NCI-H1092 treated with DMSO at 0.1 percent for 48 hours (cell line): ENCODE measurements around the gene COX4I2.
"Not testable (repeated sequence)": the region's sequence is repeated elsewhere in the genome, so short reads cannot be mapped to it uniquely, and the experiment has no call there.

Source experiments
- DNase-seq: peaks from one replicate; lab custom pipeline; 2025; lab: John Stamatoyannopoulos, UW

COX4I2 gene

DNA sequence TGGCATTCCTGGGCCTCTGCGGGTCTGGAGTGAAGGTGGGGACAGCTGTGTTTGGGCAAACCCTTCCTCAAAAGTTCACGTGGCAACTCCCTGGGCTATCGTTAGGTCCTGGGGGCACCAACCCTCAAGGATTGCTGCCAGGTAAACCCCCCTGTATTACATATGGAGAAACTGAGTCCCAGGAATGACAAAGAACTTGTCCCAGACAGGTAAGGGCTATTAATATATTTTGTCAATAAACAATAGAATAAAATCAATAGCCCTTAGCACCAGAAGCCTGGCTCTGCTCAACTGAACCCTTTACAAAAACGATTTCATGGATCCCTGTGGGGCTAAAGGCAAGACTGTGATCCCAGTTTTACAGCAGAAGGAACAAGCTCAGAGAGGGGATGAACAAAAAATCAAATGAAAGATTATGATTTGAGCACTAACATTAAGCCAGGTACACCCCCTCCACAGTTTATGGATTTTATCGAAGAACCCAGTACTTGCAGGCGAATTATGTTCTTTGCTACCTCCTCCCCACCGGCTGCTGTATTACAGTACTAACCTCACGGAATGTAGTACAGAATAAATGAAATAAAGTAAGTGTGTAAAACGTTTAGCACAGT is 30.0 kb upstream of the COX4I2 start:
- peak; percentile 73 for DNase-seq

DNA sequence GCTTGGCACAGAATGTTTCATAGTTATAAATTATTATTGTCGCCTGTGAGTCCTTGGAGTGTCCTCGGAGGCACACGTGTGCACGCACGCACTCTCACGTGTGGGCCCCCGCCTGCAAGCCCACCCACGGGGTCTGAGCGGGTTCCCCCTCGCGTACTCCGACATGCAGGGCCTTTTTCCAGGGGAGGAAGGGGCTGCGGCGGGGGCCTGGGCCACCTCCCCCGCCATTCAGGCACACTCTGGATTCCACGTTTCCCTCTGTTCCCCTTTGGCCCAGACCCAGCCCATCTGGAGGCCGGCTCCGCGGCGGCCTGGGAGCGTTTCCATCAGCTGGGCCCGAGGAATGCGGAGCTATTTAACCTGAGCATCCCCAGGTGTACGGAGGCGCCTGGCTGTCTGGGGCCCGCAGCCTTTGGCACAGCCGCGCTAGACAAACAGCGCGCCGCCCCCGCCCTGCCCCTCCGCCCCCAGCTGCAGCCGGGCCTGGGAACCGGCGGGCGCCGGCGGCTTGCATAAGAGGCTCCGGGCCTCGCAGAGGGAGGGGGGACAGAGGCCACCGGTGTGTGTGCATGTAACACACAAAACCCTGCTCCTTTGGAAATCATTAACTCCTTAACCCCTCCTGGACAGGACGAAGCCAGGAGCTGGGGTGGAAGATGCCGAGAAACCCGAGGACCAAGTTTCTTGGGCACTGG is 29.3 kb upstream of the COX4I2 start:
- DNase-seq = peak; percentile 90

DNA sequence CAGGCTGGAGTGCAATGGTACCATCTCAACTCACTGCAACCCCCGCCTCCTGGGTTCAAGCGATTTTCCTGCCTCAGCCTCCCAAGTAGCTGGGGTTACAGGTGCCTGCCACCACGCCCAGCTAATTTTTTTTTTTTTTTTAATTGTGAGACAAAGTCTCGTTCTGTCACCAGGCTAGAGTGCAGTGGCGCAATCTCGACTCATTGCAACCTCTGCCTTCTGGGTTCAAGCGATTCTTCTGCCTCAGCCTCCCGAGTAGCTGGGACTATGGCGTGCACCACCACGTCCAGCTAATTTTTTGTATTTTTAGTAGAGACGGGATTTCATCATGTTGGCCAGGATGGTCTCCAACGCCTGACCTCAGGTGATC is 25.5 kb upstream of the COX4I2 start:
- DNase-seq = not testable (repeated sequence)

DNA sequence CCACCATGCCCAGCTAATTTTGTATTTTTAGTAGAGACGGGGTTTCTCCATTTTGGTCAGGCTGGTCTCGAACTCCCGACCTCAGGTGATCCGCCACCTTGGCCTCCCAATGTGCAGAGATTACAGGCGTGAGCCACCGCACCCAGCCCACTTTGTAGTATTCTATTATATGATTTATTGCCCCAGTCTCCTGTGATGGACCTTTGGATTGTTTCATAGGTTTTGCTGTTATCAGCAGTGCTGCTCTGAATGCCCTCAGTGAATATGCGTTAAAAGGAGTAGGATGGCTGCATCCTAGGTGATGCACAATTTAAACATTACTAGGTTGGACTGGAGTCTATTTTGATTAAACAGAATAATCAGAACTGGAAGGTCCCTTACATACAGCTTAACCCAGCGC is 22.3 kb upstream of the COX4I2 start:
- no peak for DNase-seq

DNA sequence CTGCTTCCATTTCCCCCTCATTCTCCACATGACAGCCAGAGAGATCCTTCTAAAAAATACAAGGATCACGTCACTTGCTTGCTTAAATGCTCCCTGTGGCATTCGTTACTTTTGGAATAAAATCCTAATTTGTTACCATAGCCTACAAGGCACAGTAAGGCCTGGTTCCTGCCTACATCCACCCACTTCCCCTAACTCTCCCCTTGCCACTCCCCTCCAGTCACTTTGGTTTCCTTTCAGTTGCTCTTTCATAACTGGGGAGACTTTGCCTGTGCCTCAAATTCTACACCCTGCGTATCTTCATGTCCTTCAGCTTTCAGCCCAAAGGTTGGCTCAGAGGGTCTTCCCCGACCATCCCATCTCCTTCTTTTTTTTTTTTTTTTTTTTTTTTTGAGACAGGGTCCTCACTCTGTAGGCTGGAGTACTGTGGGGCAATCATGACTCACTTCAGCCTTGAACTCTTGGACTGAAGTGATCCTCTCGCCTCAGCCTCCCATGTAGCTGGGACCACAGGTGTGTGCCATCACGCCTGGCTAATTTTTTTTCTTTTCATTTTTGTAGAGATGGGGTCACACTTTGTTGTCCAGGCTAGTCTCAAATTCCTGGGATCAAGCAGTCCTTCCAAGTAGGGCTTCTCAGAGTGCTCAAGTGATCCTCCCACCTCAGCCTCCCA is 20.1 kb upstream of the COX4I2 start:
- DNase-seq = no peak

DNA sequence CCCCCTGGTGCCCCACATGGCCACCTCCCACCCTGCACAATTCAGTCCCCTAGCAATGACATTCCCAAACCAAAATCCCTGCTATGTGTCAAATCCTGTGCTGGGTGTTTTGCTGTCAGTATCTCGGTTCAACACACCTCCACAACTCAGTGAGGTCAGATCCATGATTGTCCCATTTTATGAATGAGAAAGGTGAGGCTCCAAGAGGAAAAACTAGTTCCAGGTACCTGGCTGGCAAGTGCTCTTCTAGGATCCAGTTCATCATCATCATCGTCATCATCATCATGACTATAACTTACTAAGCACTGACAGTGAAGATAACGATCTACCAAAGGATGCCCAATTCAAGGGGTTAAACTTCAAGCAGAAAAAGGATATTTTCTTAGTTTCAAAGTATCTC is 17.5 kb upstream of the COX4I2 start:
- DNase-seq = no peak

DNA sequence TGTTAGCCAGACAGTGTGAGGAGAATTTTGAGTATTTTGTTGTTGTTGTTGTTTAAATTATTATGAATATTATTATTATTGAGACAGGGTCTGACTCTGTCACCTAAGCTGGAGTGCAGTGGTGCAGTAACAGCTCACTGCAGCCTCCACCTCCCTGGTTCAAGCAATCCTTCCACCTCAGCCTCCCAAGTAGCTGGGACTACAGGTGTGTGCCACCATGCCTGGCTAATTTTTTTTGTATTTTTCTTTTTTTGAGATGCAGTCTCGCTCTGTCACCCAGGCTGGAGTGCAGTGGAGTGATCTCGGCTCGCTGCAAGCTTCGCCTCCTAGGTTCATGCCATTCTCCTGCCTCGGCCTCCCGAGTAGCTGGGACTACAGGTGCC is 14.6 kb upstream of the COX4I2 start:
- not testable (repeated sequence) for DNase-seq

DNA sequence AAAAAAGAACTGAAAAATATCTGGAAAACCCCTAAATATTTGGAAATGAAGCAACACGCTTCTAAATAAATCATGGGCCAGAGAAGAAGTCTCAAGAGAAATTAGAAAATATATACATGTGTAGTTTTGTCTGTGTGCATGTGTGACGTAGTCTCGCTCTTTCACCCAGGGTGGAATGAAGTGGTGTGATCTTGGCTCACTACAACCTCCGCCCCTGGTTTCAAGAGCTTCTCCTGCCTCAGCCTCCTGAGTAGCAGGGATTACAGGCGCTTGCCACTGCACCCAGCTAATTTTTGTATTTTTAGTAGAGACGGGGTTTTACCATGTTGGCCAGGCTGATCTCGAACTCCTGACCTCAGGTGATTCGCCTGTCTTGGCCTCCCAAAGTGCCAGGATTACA is 11.2 kb upstream of the COX4I2 start:
- not testable (repeated sequence) for DNase-seq

DNA sequence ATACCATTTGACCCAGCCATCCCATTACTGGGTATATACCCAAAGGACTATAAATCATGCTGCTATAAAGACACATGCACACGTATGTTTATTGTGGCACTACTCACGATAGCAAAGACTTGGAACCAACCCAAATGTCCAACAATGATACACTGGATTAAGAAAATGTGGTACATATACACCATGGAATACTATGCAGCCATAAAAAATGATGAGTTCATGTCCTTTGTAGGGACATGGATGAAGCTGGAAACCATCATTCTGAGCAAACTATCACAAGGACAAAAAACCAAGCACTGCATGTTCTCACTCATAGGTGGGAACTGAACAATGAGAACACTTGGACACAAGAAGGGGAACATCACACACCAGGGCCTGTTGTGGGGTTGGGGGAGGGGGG is 9.7 kb upstream of the COX4I2 start:
- DNase-seq = not testable (repeated sequence)

DNA sequence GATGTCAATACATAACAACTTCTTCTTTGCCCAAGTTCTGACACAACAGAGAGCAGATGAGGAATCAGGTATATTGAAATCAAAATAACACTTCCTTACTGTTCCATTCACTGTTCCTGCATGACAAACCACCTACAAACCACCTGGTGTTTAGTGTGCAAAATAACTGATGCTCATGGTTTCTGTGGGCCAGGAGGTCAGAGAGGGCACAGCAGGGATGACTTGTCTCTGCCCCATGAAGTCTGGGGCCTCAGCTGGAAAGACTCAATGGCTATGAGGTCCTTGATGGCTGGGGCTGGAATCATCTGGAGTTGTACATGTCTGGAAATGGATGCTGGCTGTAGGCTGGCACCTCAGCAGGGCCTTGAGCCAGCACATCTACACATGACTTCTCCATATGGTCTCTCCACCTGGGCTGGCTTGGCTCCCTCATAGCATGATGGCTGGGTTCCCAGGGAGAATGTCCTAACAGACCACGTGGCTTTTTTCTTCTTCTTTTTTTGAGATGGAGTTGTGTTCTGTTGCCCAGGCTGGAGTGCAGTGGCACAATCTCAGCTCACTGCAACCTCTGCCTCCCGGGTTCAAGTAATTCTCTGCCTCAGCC is 7.4 kb upstream of the COX4I2 start:
- peak; percentile 80 for DNase-seq

DNA sequence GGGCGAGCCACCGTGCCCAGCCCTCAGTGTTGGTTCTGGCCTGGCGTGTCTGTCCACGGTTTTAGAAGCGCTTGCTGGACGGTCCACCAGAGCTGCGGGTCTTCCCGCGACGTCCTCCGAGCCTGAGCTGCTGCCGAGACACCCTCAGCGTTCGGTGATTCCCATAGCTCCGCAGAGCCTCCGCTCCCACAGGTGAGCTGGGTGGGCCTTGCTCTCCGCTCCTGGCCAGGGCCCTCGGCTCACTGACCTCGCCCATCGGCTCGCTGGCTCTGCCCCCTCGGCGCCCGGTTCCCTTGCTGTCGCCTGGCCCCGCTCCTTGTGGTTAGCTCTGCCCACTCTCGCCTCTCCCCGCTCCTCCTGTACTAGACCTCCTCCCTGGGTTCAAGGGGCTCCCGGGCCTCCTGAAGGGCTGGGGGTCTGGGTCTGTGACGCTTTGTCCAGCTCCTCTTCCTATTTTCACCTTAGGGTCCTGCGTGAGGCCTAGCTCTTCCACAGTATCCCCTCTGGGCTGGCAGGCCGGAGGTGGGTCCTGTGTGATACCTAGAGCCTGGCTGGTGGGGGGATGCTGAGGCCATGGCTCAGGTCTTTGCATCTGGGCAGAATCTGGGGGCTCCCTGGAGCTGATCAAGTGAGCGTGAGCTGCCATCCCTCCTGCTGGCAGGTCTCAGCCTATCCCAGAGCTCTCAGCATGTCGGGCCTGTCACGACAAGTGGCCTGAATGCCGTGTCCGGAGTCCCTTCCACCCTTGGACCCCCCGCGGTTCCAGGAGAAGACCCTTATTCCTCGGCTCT is 5.0 kb upstream of the COX4I2 start:
- DNase-seq = no peak

DNA sequence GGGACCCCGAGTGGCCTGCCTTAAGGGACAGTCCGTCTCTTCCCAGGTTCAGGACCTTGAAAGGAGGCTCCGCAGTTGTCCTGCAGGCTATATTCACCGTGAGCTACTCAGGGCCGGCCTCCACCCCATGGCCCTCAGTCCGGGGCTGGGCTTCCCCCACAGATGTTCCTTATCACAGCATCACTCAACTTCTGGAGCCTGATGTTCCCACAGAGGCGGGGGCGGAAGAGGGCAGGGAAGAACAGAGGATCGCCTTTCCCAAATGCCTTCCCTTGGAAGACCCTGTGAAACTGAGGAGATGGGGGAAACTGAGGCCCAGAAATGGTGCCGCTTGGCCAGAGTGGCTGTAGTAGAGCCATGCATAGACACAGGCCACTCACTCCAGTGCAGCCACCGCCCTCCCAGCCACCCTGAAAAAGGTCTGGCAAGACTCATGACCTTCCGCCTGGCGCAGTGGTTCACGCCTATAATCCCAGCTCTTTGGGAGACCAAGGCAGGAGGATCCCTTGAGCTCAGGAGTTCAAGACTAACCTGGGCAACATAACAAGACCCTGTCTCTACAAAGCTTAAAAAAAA is 4.3 kb upstream of the COX4I2 start:
- no peak for DNase-seq

DNA sequence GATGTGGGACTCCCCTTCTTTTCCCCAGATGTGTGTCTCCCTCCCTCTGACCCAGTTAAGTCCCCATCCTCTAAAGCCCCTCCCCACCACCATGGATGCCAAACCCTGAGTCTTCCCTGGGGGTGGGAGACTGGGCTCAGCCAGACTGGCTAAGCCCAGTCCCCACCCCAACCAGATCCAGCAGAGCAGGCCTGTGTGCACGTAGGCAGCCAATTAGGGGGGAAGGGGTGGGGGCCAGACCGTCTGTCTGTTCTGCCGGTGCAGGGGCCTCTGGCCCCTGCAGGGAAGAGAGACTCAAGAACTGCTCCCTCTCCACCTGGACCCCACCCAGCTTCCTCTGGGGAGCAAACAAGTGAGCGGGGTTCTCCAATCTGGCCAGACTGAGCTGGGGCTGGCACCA is 605 bp downstream of the COX4I2 start:
- DNase-seq = no peak

DNA sequence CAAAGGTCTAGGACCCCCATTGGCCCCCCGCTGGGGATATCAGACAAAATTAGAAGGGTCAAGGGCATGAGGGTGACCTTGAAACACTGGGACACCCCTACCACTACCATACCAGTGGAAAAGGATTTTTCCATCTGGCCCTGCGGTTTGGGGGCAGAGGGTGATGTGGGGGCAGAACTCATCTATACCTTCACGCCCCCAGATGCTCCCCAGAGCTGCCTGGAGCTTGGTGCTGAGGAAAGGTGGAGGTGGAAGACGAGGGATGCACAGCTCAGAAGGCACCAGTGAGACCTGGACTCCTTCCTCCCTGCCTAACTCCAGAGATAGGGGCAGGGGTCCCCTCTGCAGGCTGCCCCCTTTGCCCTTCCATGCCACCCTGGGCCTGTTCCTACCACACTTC is 1.1 kb downstream of the COX4I2 start:
- no peak for DNase-seq

DNA sequence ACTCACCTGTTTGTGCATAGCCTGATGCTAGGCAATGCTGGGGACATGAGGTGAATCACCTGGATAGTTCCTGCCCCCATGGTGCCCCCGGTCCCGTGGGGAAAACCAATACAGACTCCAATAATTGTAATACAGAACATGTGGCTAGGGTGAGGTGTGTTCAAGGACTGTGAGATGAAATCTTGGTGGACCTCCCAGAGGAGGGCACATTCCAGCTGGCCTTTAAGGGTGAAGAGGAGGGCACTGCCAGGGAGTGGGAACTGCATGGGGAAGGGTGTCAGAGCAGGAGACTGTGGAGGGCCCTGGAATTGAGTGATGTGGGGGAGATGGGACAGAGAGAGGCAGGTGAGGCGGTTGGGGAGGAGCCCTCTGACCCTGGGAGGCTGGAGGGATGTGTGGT is 2.5 kb downstream of the COX4I2 start:
- no peak for DNase-seq

DNA sequence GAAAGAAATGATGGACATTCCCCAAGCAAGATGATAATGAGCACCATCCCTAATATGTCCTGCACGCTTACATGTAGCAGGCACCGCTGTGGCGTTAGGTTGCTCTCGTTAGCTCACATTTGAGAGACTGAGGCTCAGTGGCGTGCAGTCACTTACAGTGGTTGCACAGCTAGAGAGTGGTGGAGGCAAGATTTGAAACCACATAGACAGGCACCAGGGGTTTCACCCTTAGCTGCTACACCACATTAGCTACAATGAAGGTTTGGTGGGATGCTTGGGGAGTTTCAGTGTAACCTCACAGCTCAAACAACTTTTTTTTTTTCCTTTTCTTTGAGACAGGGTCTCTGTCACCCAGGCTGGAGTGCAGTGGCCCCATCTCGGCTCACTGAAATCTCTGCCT is 3.7 kb downstream of the COX4I2 start:
- no peak for DNase-seq

DNA sequence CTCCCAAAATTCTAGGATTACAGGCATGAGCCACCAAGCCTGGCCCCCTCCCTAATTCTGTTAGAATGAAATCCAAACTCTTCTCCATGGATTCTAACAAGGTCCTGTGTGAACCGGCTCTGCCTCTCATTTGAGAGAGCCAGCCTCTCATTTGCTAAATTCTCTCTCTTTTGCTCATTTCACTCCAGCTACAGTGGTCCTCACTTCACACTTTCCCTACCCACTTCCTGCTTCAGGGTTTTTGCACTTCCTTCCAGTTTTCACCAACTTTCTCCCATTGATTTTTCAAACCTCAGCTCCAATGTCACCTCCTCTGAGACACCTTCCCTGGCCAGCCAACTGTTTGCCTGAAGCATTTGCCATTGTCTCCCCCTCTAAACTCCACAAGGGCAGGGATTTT is 5.1 kb downstream of the COX4I2 start:
- DNase-seq = no peak

DNA sequence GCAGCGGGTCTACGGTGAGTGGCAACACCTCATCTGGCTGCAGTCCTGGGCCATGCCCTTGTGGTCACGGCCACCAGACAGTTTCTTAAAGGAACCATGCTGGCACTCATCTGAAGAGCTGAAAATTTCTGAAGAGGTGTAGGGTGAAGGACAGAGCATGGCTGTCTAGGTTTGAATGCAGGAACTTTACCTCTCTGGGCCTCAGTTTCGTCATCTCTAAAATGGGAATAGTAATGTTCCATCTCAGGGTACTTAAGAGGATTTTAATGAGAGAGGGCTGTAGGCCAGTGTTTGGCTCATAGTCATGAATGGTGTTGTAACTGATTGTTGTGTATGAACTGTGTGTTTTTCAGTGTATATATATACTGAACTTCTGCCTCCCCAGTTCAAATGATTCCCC is 5.8 kb downstream of the COX4I2 start:
- DNase-seq = no peak

DNA sequence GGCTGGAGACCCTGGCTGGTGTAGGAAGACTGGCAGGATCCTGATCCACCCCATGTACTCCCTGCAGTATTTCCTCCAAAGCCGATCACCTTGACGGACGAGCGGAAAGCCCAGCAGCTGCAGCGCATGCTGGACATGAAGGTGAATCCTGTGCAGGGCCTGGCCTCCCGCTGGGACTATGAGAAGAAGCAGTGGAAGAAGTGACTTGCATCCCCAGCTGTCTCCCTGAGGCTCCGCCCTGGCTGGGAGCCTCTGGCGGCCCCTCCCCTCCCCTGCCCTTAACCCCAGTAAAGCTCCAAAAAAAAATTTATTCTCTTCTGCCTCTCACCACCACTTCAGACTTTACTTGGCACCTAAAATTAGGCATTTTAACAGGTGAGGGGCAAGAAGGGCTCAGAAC is 7.0 kb downstream of the COX4I2 start:
- no peak for DNase-seq

DNA sequence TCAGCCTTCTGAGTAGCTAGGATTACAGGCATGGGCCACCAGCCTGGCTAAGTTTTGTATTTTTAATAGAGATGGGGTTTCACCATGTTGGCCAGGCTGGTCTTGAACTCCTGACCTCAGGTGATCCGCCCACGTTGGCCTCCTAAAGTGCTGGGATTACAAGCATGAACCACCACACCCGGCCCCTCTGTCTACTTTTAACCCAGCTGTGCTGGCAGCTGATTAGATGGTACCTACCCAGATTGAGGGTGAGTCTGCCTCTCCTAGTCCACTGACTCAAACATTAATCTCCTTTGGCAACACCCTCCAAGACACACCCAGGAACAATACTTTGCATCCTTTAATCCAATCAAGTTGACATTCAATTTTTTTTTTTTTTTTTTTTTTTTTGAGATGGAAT is 10.4 kb downstream of the COX4I2 start:
- DNase-seq = not testable (repeated sequence)

DNA sequence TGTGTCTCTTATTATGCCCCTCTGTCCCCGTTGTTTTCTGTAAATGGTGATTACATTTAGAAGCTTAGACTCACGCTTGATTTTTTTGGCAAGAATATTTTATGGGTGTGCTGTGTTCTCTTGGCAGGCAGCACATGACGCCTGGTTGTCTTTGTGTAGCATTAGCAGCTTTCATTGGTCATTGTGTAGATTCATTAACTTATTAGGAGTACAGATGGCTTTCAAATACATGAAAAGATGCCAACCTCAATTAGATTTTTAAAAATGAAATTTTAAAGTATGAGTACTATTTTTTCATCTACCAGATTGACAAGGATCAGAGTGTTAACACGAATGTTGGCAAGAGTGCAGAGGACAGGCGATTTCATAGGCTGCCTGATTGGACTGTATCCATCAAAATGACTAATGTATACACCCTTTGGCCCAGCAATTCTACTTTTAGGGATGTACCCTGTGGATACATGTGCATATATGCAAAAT is 15.2 kb downstream of the COX4I2 start:
- peak; percentile 80 for DNase-seq

DNA sequence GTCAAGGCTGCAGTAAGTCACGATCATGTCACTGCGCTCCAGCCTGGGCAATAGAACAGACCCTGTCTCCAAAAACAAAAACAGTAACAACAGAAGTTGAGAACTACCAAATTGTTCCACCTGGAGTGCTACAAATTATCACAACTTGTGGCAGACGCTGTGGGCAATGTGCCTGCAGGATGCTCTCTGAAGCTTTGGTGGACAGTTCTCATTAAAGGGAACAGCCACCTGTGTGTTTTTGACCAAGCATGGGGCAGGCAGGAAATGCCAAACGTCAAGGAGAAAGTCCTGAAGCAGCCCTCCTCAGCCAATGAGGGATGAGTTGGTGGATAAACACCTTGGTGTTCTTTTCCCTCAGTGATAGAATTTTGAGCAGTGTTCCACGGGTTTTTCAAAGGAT is 15.8 kb downstream of the COX4I2 start:
- DNase-seq = no peak
